HG02610 (cell line): ENCODE measurements around the gene ITGAX.
"Not testable (repeated sequence)": the region's sequence is repeated elsewhere in the genome, so short reads cannot be mapped to it uniquely, and the experiment has no call there.

Experiments used
- ATAC-seq: cut with Tn5 transposase; IDR thresholded peaks from one replicate; pipeline ENCODE4 v1.9.1; 2021; ENCODE audit warnings: mild to moderate bottlenecking, moderate library complexity; ENCODE audit not compliant: unreplicated experiment

Gene ITGAX

DNA sequence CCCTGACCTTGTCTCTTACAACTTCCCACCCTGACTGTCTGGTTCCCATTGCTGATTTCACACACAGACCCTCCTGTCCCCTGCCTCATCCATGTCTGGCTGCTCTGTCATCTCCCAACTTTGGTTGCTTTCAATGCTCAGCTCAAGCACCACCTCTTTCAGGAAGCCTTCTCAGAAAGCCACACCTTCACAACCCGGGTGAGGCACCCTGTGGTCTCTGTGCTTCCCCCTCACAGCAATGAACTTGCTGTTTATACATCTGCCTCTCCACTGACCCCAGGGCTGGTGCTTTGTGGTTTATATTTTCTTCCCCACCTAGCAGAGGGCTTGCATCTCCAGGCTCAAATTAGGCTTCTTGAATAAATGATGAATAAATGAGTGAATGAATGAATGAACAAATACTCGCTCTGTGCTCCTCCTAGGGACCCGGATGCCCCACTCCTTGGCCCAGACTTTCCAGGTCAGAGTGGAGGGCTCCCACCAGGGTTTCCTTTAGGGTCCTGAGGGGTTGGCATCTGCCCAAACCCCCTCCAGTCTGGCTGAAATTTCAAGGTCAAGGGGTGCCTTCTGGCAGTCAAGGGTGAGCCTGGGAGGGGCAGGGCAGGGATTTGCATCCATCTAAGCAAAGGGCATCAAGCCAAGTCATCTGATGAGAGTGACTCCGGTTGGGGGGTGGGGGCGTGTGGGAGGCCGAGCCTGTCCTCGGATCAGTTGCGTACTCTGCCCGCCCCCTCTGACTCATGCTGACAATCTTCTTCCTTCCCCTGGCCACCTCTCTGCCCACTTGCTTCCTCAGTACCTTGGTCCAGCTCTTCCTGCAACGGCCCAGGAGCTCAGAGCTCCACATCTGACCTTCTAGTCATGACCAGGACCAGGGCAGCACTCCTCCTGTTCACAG lies at the start of gene ITGAX:
Gene ITGAX (plus strand): TSS at position 783 of the 898 bp plus-strand sequence. CDS start 79 bp downstream, at position 862.
- ATAC-seq, result peak; percentile 90

DNA sequence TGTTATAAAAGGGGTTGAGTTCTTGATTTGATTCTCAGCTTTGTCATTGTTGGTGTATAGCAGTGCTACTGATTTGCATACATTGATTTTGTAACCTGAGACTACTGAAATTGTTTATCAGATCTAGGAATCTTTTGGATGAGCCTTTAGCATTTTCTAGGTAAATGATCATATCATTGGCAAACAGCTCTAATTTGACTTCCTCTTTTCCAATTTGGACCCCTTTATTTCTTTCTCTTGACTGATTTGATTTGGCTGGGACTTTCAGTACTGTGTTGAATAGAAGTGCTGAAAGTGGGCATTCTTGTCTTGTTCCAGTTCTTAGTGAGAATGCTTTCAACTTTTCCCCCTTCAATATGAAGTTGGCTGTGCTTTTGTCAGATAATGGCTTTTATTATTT lies 49.8 kb upstream of the ITGAX start:
- ATAC-seq, result no peak

DNA sequence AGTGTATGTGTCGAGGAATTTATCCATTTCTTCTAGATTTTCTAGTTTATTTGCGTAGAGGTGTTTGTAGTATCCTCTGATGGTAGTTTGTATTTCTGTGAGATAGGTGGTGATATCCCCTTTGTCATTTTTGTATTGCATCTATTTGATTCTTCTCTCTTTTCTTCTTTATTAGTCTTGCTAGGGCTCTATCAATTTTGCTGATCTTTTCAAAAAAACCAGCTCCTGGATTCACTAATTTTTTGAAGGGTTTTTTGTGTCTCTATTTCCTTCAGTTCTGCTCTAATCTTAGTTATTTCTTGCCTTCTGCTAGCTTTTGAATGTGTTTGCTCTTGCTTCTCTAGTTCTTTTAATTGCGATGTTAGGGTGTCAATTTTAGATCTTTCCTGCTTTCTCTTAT lies 46.6 kb upstream of the ITGAX start:
- ATAC-seq, result not testable (repeated sequence)

DNA sequence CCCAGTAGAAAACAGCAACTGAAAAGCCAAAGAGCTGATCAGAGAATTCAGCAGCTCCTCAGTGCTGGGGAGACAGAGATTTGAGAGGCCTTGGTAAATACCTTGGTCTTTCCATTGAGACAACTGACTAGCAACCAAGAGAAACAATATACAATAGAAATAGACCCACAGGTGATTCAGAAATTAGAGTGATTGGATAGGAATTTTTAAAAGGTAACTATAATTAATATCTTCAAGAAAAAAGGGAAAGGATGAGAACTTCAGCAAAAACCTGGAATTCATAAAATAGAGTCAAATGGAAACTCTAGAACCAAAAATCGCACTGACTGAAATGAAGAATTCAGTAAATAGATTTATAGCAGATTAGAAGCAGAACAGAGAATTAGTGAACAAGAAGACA lies 32.5 kb upstream of the ITGAX start:
- ATAC-seq, result no peak

DNA sequence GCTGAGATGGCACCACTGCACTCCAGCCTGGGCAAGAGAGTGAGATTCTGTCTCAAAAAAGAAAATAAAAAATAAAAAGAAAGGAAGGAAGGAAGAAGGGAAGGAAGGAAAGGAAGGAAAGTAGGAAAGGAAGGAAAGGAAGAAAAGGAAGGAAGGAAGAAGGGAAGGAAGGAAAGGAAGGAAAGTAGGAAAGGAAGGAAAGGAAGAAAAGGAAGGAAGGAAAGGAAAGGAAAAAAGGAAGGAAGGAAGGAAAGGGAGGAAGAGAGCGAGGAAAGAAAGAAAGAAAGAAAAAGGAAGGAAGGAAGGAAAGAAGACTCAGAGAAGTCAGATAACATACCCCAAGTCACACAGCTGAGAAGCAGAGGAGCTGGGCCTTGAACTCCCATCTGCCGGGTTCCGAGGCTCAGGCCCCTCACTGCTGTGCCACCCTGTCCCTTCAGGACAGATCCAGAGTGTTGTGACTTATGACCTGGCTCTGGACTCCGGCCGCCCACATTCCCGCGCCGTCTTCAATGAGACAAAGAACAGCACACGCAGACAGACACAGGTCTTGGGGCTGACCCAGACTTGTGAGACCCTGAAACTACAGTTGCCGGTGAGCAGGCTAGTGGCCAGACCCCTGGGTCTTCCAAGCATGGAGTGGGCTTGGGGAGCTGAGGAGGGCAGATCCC lies 30.9 kb upstream of the ITGAX start:
- no peak for ATAC-seq

DNA sequence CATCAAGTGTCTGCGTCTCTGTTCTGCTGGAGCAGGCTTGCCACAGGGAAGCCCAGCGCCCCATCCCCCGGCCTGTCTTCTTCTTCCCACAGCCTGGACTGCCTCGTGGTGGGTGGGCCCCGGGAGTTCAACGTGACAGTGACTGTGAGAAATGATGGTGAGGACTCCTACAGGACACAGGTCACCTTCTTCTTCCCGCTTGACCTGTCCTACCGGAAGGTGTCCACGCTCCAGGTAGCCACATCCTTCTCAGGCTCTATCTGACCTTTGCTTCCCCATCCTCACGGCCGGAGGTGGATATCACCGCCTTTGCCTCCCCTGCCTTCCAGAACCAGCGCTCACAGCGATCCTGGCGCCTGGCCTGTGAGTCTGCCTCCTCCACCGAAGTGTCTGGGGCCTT lies 29.8 kb upstream of the ITGAX start:
- ATAC-seq, result no peak

DNA sequence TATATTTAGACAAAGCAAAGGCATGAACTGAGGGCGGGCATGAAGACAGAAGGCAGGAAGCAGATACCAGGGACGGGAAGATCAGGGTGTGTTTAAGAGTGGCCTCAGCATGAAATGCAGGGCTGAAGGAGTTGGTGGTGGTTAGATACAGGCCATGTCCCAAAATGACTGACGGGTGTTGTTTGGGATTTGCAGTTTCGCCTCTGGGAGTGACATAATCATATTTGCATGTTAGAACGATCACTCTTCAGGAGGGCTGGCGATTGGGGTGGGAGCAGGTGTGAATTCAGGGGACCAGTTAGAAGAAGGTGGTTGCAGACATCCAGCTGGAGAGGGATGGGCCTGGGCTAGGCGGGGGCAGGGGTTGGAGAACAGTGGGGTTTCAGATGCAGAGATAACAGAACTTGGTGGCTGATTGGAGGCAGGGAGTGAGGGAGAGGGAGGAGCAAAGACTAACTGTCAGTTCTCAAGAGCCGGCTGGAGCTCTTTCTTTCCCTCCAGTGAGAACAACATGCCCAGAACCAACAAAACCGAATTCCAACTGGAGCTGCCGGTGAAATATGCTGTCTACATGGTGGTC lies 27.2 kb upstream of the ITGAX start:
- no peak for ATAC-seq

DNA sequence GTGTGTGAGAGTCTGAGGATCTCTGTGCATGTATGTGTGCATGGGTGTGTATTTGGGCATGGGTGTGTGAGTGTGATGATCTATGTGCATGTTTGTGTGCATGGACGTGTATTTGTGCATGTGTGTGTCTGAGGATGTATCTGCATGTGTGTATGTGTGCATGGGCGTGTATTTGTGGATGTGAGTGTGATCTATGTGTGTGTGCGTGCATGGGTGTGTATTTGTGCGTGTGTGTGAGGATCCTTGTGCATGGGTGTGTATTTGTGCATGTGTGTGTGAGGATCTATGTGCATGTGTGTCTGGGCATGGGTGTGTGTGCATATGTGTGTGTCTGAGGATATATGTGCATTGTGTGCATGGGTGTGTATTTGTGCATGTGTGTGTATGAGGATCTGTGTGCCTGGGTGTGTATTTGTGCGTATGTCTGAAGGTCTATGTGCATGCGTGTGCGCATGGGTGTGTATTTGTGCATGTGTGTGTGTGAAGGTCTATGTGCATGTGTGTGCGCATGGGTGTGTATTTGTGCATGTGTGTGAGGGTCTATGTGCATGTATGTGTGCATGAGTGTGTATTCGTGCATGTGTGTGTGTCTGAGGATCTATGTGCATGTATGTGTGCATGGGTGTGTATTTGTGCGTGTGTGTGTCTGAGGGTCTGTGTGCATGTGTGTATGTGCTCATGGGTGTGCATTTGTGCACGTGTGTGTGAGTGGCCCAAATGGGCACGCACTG lies 26.5 kb upstream of the ITGAX start:
- no peak for ATAC-seq

DNA sequence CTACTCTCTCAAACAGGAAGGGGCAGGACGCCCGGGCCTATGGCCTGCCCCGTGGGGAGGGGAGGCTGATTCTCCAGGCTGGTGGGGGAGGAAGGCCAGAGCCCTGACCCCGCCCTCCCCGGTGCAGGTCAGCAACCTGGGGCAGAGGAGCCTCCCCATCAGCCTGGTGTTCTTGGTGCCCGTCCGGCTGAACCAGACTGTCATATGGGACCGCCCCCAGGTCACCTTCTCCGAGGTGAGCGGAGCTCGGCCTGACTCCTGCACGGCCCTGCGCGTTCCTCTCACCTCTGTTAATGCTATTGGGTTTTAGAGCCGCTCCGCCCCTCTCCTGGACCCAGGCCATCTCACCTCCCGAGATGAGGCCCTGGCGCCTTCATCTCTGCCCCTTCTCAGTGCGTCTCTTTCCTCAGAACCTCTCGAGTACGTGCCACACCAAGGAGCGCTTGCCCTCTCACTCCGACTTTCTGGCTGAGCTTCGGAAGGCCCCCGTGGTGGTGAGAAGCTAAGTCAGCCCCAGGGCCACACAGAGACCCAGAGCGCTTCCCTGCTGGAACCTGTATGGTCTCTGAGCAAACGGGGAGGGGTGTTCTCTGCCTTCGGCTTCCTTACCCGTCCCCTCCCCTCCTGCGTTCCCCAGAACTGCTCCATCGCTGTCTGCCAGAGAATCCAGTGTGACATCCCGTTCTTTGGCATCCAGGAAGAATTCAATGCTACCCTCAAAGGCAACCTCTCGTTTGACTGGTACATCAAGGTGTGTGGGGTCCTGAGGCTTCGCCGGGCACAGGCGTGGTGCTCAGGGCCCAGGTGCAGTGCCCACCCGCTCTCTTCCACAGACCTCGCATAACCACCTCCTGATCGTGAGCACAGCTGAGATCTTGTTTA lies 25.1 kb upstream of the ITGAX start:
- no peak for ATAC-seq

DNA sequence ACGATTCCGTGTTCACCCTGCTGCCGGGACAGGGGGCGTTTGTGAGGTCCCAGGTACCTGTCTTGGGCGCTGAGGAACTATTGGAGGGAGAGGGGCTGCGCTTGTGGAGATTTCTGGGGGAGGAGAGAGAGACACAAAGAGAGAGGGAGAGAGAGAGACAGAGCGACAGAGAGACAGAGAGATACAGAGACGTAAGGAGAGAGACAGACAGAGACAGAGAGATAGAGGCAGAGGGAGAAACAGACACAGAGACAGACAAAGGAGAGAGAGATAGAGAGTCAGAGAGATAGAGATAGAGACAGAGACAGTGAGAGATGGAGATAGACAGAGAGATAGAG lies 24.5 kb upstream of the ITGAX start:
- no peak for ATAC-seq

DNA sequence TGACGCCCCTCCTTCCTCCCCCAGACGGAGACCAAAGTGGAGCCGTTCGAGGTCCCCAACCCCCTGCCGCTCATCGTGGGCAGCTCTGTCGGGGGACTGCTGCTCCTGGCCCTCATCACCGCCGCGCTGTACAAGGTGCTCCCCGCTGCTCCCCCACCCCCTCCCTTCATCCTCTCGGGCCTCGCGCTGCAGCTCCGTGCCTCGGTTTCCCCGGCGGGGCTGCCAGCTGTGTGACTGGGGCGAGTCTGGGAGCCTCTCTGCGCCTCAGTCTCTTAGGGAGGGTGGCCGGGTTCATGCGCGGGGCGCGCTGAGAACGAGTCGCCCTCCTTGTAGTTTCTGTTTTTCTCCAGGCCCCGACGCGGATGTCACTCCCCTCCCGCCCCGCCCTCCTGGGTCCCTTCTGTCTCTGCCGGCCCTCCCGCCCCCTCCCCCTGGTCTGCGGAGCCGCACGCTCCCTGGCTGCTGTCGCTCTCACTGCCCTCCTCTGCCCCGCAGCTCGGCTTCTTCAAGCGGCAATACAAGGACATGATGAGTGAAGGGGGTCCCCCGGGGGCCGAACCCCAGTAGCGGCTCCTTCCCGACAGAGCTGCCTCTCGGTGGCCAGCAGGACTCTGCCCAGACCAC lies 23.7 kb upstream of the ITGAX start:
- no peak for ATAC-seq

DNA sequence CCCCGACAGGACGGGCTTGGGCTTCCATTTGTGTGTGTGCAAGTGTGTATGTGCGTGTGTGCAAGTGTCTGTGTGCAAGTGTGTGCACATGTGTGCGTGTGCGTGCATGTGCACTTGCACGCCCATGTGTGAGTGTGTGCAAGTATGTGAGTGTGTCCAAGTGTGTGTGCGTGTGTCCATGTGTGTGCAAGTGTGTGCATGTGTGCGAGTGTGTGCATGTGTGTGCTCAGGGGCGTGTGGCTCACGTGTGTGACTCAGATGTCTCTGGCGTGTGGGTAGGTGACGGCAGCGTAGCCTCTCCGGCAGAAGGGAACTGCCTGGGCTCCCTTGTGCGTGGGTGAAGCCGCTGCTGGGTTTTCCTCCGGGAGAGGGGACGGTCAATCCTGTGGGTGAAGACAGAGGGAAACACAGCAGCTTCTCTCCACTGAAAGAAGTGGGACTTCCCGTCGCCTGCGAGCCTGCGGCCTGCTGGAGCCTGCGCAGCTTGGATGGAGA lies 23.1 kb upstream of the ITGAX start:
- no peak for ATAC-seq

DNA sequence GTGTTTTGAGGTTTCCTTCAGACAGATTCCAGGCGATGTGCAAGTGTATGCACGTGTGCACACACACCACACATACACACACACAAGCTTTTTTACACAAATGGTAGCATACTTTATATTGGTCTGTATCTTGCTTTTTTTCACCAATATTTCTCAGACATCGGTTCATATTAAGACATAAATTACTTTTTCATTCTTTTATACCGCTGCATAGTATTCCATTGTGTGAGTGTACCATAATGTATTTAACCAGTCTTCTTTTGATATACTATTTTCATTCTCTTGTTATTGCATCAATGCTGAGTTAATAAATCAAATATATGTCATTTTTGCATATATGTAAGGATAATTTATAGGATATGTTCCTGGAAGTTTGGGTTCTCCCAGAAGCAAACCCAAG lies 22.4 kb upstream of the ITGAX start:
- ATAC-seq, result no peak

DNA sequence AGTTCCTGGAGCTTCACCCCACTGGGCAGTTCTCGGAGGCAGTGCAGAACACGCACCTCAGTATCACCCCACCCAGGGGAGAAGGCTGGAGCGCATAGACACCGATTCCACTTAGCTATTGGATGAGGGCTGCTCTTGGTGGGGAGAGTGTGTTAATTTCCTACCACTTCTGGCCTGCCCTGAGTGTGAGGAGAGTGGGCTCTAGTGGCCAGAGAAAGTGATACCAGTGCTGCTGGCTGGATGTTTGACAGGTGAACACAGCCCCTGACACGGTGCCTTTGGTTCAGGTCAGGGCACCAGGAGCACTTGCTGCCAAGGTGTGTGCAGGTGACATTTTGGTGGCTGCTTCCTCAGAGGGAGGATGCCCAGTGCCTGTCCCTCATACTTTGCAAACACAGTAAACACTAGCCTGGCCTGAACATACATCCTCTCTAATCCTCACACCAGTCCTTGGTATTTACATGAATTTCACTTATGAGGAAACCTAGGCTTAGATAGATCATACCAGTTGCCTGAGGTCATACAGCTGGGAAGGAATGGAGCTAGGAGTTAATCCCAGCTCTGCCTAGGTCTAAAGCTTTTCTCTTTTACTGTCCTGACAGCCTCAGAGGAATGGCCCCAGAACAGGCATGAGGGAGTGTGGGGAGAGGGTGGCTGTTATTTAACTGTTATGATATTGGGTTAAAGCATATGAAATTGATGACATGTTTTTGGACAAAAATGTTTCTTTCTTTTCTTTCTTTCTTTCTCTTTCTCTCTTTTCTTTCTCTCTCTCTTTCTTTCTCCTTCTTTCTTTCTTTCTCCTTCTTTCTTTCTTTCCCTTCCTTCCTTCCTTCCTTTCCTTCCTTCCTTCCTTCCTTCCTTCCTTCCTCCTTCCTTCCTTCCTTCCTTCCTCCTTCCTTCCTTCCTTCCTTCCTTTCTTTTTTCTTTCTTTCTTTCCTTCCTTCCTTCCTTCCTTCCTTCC lies 21.0 kb upstream of the ITGAX start:
- no peak for ATAC-seq

DNA sequence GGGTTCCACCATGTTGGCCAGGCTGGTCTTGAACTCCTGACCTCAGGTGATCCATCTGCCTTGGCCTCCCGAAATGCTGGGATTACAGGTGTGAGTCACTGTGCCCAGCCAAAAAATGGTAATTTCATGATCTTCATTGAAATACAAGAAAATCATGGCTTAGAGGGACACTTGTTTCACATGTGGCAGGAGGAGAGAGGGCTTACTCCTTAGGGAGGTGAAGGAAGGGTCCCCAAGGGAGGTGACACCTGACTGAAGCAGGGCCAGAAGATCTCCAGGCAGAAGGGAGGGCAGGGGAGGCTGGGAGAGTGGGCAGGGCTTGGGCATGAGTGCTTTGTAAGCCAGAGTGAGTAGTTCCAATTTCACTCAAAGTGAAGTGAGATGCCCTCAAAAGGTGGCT lies 20.0 kb upstream of the ITGAX start:
- no peak for ATAC-seq

DNA sequence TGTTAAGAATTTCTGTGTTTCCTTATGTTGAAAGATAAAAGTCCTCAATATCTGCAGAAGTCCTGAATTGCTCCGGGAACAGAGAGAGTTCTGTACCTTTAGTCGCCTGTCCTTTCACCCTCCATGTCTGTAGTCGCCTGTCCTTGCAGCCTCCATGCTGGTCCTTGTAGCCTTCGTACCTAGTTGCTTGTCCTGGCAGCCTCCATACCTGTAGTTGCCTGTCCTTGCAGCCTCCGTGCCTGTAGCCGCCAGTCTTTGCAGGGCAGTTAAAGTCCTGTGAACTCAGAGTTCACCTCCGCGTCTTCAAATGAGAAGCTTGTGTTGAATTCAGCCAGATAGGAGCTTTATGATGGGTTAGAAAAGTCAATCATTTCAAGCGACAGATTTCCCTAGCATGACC lies 19.5 kb upstream of the ITGAX start:
- no peak for ATAC-seq

DNA sequence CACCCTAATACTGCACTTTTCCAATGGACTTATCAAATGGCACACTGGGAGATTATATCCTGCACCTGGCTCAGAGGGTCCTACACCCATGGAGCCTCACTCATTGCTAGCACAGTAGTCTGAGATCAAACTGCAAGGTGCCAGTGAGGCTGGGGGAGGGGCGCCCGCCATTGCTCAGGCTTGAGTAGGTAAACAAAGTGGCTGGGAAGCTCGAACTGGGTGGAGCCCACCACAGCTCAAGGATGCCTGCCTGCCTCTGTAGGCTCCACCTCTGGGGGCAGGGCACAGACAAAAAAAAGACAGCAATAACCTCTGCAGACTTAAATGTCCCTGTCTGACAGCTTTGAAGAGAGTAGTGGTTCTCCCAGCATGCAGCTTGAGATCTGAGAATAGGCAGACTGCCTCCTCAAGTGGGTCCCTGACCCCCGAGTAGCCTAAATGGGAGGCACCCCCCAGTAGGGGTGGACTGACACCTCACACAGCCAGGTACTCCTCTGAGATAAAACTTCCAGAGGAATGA lies 16.8 kb upstream of the ITGAX start:
- not testable (repeated sequence) for ATAC-seq

DNA sequence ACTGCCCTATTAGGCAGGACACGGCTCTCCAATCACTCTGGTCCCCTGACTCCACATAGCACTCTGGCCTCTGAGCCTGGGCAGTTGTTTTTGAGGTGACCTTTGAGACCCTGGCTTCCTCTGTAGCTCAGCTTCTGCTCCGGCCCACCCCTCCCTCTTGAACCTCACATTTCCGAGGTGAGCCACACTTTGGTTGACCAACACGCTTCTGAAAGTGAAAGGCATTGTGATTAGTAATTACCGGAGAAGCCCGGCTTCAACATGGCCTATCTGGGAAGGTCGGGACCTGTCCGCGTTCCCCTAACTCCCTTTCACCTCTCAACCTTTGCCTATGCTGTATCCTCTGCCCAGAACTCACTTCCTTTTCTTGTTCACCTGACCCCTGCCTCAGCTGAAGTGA lies 10.3 kb upstream of the ITGAX start:
- peak; percentile 91 for ATAC-seq
